HEK293 (cell line): ENCODE data around the gene VRTN.

ENCODE experiments used
- SP2 ChIP-seq: fragments of 450-650 bp; formaldehyde crosslinking; IDR thresholded peaks from 2 replicates; pipeline ENCODE4 v1.5.1; 2016; ENCODE audit warnings: missing biosample characterization, missing genetic modification characterization
- SP7 ChIP-seq: fragments of 450-650 bp; formaldehyde crosslinking; IDR thresholded peaks from 2 replicates; pipeline ENCODE4 v1.5.1; 2016; ENCODE audit warnings: missing biosample characterization, missing genetic modification characterization
- TCF7L2 ChIP-seq: IDR thresholded peaks from 2 replicates; pipeline ENCODE4 v1.6.1; 2011; ENCODE audit warnings: low read depth, mild to moderate bottlenecking, inconsistent platforms, low read length, moderate library complexity, borderline replicate concordance
- ZBTB21 ChIP-seq: fragments of 450-650 bp; formaldehyde crosslinking; IDR thresholded peaks from 2 replicates; pipeline ENCODE4 v1.5.1; 2017; ENCODE audit warnings: missing biosample characterization, missing genetic modification characterization
- ZBTB8A ChIP-seq: fragments of 450-650 bp; formaldehyde crosslinking; IDR thresholded peaks from 2 replicates; pipeline ENCODE4 v1.5.1; 2016; ENCODE audit warnings: missing biosample characterization, missing genetic modification characterization
- ZFP41 ChIP-seq: fragments of 450-650 bp; formaldehyde crosslinking; IDR thresholded peaks from 2 replicates; pipeline ENCODE4 v1.5.1; 2016; ENCODE audit warnings: missing biosample characterization, missing genetic modification characterization, borderline replicate concordance
- ZNF426 ChIP-seq: fragments of 450-650 bp; formaldehyde crosslinking; IDR thresholded peaks from 2 replicates; pipeline ENCODE4 v1.5.1; 2017; ENCODE audit warnings: missing biosample characterization, missing genetic modification characterization, mild to moderate bottlenecking, inconsistent platforms, moderate library complexity
- ZNF513 ChIP-seq: fragments of 450-650 bp; IDR thresholded peaks from 2 replicates; pipeline ENCODE4 v1.5.1; 2018; ENCODE audit warnings: missing biosample characterization, missing genetic modification characterization
- ZNF830 ChIP-seq: fragments of 450-650 bp; IDR thresholded peaks from 2 replicates; pipeline ENCODE4 v1.5.0; 2018; ENCODE audit warnings: missing biosample characterization, missing genetic modification characterization, low read depth, mild to moderate bottlenecking, moderate library complexity
- TF ChIP-seq, protein P1 (sequence below): fragments of 450-650 bp; formaldehyde crosslinking; IDR thresholded peaks from 2 replicates; pipeline ENCODE4 v1.5.1; 2016; ENCODE audit warnings: missing biosample characterization, missing genetic modification characterization
- TF ChIP-seq, protein P2 (sequence below): fragments of 450-650 bp; formaldehyde crosslinking; conservative IDR thresholded peaks from 2 replicates; pipeline ENCODE4 v1.5.1; 2016; ENCODE audit warnings: low read depth, missing biosample characterization, missing genetic modification characterization

DNA sequence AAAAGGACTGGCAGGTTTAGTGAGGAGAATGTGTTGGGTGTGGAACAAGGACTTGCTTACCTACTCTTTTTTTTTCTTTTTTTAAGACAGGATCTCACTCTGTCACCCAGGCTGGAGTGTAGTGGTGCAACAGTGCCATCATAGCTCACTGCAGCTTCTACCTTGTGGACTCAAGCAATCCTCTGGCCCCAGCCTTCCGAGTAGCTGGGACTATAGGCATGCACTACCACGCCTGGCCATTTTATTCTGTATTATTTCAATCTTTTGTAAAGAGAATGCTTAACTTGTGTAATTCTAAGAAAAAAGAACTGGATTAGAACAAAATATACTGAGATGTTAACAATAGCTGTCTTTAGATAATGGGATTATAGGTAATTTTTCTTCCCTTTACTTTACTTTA, 1.9 kb upstream of the VRTN start:
- TF ChIP-seq, protein P1, sequence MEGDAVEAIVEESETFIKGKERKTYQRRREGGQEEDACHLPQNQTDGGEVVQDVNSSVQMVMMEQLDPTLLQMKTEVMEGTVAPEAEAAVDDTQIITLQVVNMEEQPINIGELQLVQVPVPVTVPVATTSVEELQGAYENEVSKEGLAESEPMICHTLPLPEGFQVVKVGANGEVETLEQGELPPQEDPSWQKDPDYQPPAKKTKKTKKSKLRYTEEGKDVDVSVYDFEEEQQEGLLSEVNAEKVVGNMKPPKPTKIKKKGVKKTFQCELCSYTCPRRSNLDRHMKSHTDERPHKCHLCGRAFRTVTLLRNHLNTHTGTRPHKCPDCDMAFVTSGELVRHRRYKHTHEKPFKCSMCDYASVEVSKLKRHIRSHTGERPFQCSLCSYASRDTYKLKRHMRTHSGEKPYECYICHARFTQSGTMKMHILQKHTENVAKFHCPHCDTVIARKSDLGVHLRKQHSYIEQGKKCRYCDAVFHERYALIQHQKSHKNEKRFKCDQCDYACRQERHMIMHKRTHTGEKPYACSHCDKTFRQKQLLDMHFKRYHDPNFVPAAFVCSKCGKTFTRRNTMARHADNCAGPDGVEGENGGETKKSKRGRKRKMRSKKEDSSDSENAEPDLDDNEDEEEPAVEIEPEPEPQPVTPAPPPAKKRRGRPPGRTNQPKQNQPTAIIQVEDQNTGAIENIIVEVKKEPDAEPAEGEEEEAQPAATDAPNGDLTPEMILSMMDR: no peak
- TF ChIP-seq, protein P2, sequence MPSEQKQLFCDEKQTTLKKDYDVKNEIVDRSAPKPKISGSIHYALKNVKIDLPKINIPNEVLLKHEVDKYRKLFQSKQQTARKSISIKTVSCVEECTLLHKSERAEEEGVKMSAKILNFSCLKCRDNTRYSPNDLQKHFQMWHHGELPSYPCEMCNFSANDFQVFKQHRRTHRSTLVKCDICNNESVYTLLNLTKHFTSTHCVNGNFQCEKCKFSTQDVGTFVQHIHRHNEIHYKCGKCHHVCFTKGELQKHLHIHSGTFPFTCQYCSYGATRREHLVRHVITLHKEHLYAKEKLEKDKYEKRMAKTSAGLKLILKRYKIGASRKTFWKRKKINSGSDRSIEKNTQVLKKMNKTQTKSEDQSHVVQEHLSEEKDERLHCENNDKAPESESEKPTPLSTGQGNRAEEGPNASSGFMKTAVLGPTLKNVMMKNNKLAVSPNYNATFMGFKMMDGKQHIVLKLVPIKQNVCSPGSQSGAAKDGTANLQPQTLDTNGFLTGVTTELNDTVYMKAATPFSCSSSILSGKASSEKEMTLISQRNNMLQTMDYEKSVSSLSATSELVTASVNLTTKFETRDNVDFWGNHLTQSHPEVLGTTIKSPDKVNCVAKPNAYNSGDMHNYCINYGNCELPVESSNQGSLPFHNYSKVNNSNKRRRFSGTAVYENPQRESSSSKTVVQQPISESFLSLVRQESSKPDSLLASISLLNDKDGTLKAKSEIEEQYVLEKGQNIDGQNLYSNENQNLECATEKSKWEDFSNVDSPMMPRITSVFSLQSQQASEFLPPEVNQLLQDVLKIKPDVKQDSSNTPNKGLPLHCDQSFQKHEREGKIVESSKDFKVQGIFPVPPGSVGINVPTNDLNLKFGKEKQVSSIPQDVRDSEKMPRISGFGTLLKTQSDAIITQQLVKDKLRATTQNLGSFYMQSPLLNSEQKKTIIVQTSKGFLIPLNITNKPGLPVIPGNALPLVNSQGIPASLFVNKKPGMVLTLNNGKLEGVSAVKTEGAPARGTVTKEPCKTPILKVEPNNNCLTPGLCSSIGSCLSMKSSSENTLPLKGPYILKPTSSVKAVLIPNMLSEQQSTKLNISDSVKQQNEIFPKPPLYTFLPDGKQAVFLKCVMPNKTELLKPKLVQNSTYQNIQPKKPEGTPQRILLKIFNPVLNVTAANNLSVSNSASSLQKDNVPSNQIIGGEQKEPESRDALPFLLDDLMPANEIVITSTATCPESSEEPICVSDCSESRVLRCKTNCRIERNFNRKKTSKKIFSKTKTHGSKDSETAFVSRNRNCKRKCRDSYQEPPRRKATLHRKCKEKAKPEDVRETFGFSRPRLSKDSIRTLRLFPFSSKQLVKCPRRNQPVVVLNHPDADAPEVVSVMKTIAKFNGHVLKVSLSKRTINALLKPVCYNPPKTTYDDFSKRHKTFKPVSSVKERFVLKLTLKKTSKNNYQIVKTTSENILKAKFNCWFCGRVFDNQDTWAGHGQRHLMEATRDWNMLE (tag by site-specific recombination): no peak
- no peak for TF ChIP-seq ZFP41 (tag by site-specific recombination)
- TF ChIP-seq ZBTB21: no peak
- TF ChIP-seq ZNF830 (tag by site-specific recombination): no peak
- TF ChIP-seq SP2 (tag by site-specific recombination): no peak
- TF ChIP-seq ZNF426 (tag by site-specific recombination): no peak
- TF ChIP-seq TCF7L2: no peak
- TF ChIP-seq ZNF513 (tag by site-specific recombination): no peak
- no peak for TF ChIP-seq ZBTB8A
- no peak for TF ChIP-seq SP7 (tag by site-specific recombination)
